Stimulated activated CD4-positive, alpha-beta T cell treated with anti-CD3 and anti-CD28 coated beads, Interleukin-12 subunit alpha, Interleukin-12 subunit beta, amount 100 ng/mL, for 48 hours (primary cell): ENCODE results near the gene UBB.

Source experiments
- DNase-seq, 3 donors: peaks; one replicate each; pipeline ENCODE4 v3.0.0-alpha.2; 2020; ENCODE audit warnings: low read depth in 2 of 3, low spot score in 1 of 3

Gene UBB

DNA sequence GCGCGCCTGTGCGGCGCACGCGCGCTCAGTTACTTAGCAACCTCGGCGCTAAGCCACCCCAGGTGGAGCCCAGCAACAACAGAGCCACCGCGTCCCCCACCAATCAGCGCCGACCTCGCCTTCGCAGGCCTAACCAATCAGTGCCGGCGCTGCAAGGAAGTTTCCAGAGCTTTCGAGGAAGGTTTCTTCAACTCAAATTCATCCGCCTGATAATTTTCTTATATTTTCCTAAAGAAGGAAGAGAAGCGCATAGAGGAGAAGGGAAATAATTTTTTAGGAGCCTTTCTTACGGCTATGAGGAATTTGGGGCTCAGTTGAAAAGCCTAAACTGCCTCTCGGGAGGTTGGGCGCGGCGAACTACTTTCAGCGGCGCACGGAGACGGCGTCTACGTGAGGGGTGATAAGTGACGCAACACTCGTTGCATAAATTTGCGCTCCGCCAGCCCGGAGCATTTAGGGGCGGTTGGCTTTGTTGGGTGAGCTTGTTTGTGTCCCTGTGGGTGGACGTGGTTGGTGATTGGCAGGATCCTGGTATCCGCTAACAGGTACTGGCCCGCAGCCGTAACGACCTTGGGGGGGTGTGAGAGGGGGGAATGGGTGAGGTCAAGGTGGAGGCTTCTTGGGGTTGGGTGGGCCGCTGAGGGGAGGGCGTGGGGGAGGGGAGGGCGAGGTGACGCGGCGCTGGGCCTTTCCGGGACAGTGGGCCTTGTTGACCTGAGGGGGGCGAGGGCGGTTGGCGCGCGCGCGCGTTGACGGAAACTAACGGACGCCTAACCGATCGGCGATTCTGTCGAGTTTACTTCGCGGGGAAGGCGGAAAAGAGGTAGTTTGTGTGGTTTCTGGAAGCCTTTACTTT, at the start of gene UBB:
TSS of gene UBB (plus strand) at position 452 of the 856 bp plus-strand sequence. CDS start 817 bp downstream, outside the sequence.
- DNase-seq, result peak; percentile 85 to 92 (median 91)

DNA sequence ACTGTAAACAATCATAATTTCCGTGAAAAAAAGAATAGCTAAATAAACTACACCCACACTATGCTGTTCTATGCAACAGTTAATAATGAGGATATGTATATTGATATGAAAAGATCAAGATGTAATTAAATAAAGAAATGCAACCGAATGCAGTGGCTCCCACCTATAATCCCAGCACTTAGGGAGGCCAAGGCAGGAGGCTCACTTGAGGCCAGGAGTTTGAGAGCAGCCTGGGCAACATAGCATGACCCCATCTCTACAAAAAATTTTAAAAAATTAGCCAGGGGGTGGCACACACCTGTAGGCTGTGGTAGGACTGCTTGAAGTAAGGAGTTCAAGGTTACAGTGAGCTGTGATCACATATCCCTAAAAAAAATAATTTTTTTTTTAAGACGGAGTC, 42.5 kb upstream of the UBB start:
- no peak for DNase-seq

DNA sequence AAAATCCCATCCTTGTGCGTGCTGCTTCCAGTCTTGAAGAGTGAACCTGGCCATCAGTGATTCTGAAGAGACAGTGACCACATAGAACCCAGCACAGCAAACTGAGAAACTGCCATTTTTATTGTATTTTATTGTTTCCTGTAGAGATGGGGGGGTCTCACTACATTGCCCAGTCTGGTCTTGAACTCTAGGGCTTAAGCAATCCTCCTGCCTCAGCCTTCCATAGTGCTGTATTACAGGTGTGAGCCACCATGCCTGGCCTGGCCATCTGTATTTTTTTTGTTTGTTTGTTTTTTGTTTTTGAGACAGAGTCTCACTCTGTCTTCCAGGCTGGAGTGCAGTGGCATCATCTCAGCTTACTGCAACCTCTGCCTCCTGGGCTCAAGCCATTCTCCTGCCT, 41.5 kb upstream of the UBB start:
- DNase-seq, result no peak

DNA sequence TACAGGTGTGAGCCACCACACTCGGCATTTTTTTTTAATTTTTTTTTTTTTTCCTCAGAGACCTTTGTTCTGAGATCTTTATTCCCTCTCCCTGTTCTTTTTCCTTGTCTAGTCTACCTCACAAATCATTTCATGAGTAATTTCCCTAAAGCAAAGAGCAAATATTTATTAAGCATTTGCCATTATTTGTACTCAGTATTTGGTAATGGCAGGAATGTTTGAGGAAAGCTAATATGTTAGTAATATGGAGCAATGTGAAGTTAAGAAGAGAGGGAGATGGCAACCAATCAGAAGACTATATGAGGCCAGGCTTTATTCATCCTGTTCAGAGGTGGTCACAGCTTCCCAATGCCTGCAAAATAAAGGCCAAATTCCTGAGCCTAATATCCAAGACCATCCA, 40.9 kb upstream of the UBB start:
- no peak for DNase-seq

DNA sequence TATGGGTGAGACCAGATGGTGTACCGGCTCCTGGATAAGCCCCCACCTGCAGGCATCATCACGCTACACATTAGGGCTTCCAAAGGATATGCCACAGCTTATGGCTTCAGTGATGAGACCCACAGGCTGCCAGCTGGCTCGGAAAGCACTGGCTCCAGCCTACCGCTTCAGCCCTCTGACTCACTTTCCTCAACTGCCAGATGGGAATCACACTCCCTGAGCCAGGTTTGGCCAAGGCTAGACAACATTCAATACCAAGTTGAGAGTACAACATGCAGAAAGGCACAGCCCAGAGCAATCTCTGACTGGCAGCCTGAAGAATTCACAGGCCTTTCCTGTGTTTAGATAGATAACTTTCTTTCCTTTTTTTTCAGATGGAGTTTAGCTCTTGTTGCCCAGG, 37.9 kb upstream of the UBB start:
- no peak for DNase-seq

DNA sequence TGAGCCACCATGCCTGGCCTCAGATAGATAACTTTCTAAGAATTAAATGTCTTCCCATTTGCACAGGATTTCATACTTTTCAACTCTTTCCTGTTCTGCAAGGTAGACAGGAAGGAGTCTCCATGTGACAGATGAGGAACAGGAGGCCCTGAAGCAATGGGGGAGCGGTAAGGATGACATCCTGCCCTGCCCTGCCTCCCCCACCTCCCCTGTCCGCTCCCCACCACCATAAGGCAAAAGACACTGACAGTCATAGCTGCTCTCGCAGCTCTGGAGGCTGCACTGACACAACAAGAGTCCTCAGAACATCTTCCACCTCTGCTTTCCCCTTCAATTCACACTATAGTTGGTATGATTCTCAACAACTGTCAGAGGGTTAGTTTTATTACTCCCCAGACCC, 37.3 kb upstream of the UBB start:
- no peak for DNase-seq

DNA sequence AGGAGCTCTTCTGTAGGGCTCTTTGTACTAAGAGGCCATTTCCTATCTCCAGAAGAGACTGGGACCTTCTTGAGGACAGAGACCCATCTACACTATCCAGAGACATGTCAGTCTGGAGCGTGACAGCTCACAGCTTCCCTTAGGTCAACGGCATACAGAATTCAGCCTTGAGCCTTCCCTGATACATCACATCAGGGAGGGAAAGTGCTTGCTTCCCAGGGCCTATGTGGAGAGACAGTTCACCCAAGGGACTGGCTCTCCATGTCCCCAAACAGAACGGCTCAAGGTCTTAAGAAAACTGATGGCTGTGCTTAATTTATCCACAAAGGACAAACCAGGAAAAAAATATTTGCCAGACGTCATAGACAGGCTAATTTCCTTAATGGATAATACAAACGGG, 35.3 kb upstream of the UBB start:
- no peak for DNase-seq

DNA sequence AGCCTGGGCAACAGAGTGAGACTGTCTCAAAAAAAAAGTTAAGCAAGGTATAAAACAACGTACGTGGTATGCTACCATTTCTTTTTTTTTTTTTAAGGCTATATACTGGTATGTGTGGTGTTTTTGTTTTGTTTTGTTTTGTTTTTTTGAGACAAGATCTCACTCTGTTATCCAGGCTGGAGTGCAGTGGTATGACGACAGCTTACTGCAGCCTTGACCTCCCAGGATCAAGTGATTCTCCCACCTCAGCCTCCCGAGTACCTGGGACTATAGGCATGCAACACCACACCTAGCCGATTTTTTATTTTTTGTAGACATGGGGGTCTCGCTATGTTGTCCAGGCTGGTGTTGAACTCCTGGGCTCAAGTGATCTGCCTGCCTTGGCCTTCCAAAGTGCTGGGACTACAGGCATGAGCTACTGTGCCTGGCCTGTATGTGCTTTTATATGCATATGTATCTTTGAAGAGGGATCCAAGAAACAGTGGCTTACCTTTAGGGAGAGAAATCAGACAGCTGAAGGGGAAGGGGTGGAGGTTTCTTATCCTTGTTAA, 34.1 kb upstream of the UBB start:
- no peak for DNase-seq

DNA sequence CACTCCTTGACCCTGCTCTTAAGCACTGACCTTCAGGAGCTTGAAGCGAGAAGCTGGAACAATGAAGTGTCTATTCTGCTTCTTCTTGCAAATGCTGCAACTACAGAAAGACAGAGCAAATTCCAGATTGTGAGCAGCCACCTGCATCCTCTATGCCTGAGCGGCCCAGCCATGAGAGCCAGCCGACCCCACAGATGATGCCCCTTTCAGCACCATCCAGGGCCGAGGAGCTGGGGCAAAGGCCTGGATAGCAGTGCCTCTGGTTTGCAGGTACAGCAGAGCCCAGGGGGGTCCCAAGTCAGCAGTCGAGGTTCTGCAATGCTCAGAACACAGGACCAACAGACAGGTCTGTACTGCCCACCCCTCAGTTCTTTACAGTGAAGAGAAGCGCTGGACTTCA, 32.3 kb upstream of the UBB start:
- DNase-seq, result no peak

DNA sequence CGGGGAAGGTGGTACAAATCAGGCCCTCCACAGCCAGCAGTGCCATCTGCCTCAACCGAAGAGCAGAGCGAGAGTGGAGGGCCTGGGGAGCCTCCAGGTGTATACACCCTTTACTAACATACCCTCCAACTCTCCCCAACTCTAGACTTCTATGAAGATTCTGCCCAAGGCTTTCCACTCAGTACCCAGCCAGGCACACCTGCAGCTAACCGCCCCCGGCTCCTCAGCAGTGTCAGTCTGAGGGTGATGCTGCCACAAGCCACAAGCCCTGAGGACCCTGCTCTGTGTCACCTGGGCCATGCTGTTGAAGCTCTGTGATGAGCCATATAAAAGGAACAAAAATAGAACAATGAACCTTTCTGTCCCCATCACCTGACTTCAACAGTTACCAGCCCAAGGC, 31.5 kb upstream of the UBB start:
- DNase-seq, result no peak

DNA sequence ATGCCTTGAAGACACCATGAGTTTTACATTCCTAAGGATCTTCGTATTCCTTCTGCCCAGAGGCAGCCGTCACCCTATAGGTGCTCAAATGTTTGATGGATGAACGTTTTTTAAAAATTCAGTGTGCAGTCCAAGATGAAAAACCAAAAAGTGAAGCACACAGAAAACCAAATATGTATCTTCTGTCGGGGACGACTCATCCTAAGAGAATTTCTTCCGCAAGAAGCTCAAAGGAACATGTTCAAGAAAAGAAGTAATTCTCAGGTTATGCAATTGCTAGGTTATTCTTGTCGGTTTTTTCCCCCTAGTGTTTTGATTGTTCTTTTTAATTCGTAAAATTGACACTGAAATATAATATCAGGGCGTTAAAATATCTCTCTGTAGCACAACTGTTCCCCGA, 29.1 kb upstream of the UBB start:
- DNase-seq, result no peak

DNA sequence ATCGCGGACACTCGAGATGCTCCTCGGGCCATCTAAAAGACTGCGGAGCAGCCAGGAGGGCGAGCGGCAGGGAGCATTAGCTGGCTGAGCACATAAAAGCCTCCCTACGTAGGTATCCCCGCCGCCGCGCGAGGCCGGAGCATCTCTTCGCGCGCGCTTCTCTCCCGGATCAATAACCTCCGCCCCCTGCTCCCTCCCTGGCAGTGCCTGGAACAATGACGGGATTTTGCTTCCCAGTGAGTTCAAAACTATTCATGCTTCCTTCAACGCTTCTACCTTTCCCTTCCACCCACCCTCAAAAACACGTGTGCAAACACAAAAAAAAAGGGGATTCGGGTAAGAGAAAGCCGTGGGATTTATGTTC, 28.6 kb upstream of the UBB start:
- peak; percentile 11 to 30 (median 30) for DNase-seq

DNA sequence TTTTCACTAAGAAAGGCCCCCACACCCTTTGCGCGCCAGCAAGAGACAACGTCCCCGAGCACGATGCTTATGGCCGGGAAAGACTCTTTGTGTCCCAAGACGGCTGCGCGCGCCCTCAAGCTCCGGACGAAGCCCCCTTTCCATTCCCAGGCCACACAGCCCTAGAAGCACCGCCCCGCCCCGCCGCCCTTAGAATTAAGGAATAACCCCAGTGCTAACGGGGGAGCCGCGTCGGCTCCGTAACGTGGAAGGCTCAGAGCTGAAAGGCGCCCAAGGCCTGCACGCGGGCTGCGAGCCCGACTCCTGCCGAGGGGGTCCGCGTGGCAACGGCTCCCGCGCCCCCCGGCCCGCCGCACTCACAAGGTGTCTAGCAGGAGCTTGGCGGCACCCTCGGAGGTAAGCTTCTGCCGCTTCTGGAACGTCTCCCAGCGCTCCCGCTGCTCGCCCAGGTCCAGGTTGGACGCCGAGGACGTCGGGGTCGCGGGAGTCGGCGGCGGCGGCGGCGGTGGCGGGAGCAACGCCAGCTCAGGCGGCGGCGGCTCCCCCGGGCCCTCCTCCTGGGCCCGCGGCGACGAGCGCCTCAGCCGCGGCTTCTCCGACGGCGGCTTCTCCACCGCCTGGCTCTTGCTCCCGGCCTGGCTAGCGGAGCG, 28.1 kb upstream of the UBB start:
- DNase-seq, result peak in 2 of 3 donors; percentile 16 to 32

DNA sequence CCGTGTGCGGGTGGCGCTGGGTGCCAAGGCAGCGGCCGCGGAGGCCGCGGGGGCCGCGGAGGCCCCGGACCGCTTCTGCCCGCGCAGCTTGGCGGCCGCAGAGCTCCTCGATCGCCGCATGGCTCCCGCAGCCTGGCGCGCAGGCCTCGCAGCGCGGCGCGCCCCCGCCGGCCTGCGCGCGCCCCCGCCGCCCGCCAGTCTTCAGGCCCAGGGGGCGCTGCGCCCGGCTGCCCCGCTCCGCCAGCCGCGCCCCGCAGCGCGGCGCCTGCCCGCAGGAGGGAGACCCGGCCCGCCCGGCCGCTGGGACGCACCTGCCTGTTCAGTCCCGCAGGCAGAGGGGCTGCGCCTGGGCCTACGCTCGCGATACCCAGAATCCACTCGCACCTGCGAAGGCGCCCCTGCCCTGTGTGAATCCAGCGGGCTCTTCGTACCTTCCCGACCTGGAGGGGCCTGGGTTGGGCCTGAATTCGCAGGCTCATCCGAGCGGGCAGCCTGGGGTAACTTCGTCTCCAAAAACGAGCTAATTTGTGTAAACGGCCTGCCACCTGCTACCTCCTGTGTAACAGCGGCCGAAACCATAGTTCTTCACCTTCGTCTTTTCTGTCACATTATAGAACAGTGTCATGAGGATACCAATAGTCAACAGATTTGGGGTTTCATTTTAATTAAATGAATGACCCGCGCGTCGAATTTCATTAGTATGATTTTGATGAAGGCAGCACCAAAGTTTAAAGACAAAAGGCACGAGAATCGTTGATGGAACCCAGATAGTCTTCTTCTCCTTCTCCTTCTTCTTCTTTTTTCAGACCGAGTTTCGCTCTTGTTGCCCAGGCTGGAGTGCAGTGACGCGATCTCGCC, 27.3 kb upstream of the UBB start, which contains the start of gene CENPV:
TSS of gene CENPV (minus strand) at position 153 of the 858 bp plus-strand sequence. CDS start at position 120, 33 bp downstream.
- peak; percentile 29 to 51 (median 45) for DNase-seq

DNA sequence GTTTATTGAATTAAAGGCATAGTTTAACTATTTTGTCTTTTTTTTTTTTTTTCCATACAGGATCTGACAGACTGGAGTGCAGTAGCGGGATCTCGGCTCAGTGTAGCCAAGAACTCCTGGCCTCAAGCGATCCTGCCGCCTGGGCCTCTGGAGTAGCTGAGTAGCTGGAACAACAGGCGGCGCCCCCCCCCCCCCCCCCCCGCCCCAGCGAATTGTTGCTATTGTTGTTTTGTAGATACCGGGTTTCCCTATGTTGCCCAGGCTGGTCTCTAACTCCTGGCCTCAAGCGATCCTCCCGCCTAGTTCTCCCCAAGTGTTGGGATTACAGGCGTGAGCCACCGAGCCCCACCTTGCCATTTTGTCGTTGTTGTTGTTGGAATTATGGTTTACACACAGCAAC, 26.3 kb upstream of the UBB start:
- DNase-seq, result no peak

DNA sequence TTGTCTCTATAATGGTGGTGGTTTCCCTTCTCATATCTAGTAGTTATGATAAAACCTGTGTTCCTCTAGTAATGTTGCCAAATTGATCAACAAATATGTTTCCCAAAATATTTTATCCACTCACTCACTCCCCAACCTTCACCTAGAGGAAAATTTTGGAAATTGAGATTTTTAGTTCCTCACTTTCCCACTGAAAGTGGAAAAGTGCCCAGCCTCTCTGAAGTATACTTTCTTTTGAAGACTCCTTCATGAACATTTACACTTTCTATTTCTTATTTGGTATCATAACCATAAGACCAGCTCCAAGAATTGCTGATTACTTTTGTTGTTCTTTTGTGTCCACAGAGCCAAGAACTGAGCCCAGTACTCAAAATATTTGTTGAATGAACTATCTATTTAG, 22.5 kb upstream of the UBB start:
- DNase-seq, result no peak

DNA sequence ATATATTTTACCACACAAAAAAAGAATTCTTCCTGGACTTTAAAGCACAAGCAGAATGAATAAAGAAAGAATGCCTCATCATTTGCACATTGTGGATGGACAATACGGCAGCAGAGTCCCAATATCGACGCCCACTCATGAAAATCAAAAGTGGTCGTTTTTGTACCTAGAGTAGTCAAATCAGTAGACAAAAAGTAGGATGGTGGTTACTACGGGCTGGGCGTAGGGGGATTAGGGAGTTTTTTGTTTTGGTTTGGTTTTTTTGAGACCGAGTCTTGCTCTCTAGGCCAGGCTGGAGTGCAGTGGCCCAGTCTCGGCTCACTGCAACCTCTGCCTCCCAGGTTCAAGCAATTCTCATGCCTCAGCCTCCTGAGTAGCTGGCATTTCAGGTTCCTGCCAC, 19.0 kb upstream of the UBB start:
- peak in 1 of 3 donors; percentile 14 for DNase-seq

DNA sequence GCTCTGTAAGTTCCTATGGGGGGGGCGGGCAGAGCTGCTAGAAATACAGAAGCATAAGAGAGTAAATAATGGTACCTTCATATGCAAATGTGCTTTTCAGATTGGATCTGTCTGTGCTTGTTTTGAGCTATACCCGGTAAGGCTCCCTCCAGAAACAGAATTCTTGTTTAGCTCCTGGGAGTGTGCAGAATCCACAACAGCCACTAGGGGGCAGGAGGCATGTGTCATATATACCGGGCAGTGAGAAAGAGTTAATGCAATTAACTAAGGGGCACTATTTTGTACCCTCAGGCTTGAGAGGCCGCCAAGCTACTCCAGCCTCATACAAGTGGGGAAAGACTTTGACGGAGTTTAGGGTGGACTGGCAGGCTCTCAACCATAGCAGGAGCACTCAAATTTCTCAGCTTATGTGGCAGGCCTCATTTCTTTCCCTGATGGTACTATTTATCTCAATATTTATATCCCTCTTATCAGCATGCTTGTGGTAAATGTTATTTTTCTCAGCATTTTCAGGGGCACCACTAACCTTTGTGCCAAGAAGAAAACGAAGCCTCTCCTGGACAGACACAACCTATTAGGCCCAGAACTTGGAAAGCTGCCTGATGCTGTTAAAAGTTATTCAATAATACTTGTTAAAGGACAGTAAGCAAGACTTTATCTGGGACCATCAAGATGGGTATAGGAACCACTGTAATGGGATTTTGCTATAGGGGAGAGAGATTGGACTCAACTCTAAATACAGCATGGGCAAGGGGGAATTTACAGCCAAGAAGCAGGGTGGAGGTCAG, 16.9 kb upstream of the UBB start:
- peak; percentile 63 to 78 (median 71) for DNase-seq

DNA sequence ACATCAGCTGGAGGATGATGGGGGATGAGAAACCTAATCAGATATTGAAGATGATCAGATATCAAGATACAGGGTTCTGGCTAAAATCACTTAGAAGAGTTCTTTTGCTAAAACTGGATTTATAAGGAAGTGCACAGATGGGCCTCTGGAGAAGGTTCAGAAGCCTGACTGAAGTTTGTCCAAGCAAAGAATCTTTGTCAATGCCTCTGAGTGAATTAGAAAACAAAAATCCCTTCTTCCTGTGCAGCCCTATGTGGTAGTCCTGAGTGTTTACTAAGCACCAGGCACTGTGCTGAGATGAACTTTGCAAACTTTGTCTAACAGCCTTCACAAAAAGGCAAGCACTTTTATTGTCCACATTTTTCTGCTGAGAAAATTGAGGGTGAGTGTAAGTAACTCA, 16.3 kb upstream of the UBB start:
- no peak for DNase-seq

DNA sequence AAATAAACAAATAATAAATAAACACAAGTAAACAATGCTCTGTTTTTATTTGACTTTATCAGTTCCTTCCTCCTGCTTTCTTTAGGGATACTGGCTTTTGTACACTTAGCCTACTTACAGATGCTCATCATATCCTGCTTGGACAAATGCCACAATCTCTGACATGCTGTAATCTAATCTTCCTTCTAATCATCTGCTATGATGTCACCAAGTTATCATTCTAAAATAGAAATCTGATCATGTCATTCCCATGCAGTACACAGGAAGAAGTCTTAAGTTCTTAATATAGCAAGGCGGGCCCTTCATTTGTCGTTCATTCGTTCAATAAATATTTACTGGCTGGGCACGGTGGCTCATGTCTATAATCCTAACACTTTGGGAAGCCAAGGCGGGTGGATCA, 9.1 kb upstream of the UBB start:
- DNase-seq, result no peak
